A549 (cell line): ENCODE results near the gene HSPB7.

ENCODE experiments used
- CTCF ChIP-seq: fragments of >200 bp; sonication (Bioruptor Twin); formaldehyde crosslinking; IDR thresholded peaks from 3 replicates; pipeline ENCODE4 v1.5.1; 2016
- HDAC2 ChIP-seq: fragments of 200-600 bp; sonication (generic); IDR thresholded peaks from 2 replicates; pipeline ENCODE4 v1.6.1; 2016
- KDM1A ChIP-seq: fragments of 200-600 bp; sonication (generic); IDR thresholded peaks from 2 replicates; pipeline ENCODE4 v1.6.1; 2016; ENCODE audit warnings: low read depth, mild to moderate bottlenecking
- POLR2A ChIP-seq: IDR thresholded peaks from 2 replicates; pipeline ENCODE4 v1.6.1; 2012; ENCODE audit warnings: mild to moderate bottlenecking, low read length
- REST ChIP-seq: fragments of 200-600 bp; sonication (generic); IDR thresholded peaks from 2 replicates; pipeline ENCODE4 v1.6.1; 2016; ENCODE audit warnings: antibody characterized with exemption, mild to moderate bottlenecking, moderate library complexity
- SMC3 ChIP-seq: fragments of >200 bp; sonication (Bioruptor Twin); formaldehyde crosslinking; IDR thresholded peaks from 3 replicates; pipeline ENCODE4 v1.6.1; 2018; ENCODE audit warnings: inconsistent platforms
- TP53 ChIP-seq: fragments of 250-450 bp; sonication (Bioruptor Pico); IDR thresholded peaks from 2 replicates; pipeline ENCODE4 v1.5.0; 2021; ENCODE audit warnings: mild to moderate bottlenecking, moderate library complexity
- USF2 ChIP-seq: fragments of 450-650 bp; IDR thresholded peaks from 2 replicates; pipeline ENCODE4 v1.6.1; 2014; ENCODE audit warnings: antibody characterized with exemption
- ZC3H11A ChIP-seq: fragments of 450-650 bp; IDR thresholded peaks from 2 replicates; pipeline ENCODE4 v1.6.1; 2014; ENCODE audit warnings: antibody characterized with exemption, mild to moderate bottlenecking

- TF ChIP-seq USF2 (no peak), SMC3 (no peak), POLR2A (no peak), KDM1A (no peak), CTCF (no peak), ZC3H11A (no peak), REST (no peak), HDAC2 (no peak), TP53 (CRISPR knock-in tag) (no peak)
These were observed 7.0 kb downstream of the HSPB7 start for GRCh38 chr1:16010837-16011236.
